SK-N-MC (cell line): Measurements from ENCODE around the gene RHEX.

Source experiments
- EZH2 ChIP-seq: fragments of 200-600 bp; sonication (generic); IDR thresholded peaks from one replicate; pipeline ENCODE4 v1.6.1; 2017; ENCODE audit warnings: antibody characterized with exemption
- POLR2AphosphoS5 ChIP-seq: IDR thresholded peaks from 2 replicates; pipeline ENCODE4 v1.6.1; 2012; ENCODE audit warnings: mild to moderate bottlenecking, low read depth, low read length, borderline replicate concordance

GRCh38 chr1:206029484-206029883, 23.5 kb upstream of the RHEX start:
- TF ChIP-seq POLR2AphosphoS5 (no peak), EZH2 (no peak)
